ENCODE results near the gene GP1BB.
"Not testable (repeated sequence)": the region's sequence is repeated elsewhere in the genome, so short reads cannot be mapped to it uniquely, and the experiment has no call there.

Gene GP1BB

GRCh38 chr22:19694696-19695095, 28.6 kb upstream of the GP1BB start:
- TF ChIP-seq, protein P1, sequence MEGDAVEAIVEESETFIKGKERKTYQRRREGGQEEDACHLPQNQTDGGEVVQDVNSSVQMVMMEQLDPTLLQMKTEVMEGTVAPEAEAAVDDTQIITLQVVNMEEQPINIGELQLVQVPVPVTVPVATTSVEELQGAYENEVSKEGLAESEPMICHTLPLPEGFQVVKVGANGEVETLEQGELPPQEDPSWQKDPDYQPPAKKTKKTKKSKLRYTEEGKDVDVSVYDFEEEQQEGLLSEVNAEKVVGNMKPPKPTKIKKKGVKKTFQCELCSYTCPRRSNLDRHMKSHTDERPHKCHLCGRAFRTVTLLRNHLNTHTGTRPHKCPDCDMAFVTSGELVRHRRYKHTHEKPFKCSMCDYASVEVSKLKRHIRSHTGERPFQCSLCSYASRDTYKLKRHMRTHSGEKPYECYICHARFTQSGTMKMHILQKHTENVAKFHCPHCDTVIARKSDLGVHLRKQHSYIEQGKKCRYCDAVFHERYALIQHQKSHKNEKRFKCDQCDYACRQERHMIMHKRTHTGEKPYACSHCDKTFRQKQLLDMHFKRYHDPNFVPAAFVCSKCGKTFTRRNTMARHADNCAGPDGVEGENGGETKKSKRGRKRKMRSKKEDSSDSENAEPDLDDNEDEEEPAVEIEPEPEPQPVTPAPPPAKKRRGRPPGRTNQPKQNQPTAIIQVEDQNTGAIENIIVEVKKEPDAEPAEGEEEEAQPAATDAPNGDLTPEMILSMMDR (IDR thresholded peaks at IDR 0.05): no peak
- no peak for DNase-seq (ENCODE audit: low spot score)

GRCh38 chr22:19696504-19697276, 26.6 kb upstream of the GP1BB start:
- TF ChIP-seq, protein P1 (IDR thresholded peaks at IDR 0.05): no peak
- H3K4me3 ChIP-seq: no peak overlapping the region
- no peak for DNase-seq (ENCODE audit: low spot score)

More at GRCh38 chr22:19694696-19695095, 28.6 kb upstream of the GP1BB start:
- Histone ChIP-seq H3K27ac (no peak overlapping the region), H3K4me3 (no peak overlapping the region)

GRCh38 chr22:19697871-19698270, 25.5 kb upstream of the GP1BB start:
- not testable (repeated sequence) for DNase-seq (ENCODE audit: low spot score); H3K4me3 ChIP-seq; H3K27ac ChIP-seq

More at GRCh38 chr22:19696504-19697276, 26.6 kb upstream of the GP1BB start:
- no peak overlapping the region for H3K27ac ChIP-seq

- DNase-seq (ENCODE audit: low spot score): no peak
- H3K4me3 ChIP-seq: no peak overlapping the region
- TF ChIP-seq, protein P1 (IDR thresholded peaks at IDR 0.05): no peak
- no peak overlapping the region for H3K27ac ChIP-seq
Measured at GRCh38 chr22:19700790-19701419, 22.4 kb upstream of the GP1BB start.

DNA sequence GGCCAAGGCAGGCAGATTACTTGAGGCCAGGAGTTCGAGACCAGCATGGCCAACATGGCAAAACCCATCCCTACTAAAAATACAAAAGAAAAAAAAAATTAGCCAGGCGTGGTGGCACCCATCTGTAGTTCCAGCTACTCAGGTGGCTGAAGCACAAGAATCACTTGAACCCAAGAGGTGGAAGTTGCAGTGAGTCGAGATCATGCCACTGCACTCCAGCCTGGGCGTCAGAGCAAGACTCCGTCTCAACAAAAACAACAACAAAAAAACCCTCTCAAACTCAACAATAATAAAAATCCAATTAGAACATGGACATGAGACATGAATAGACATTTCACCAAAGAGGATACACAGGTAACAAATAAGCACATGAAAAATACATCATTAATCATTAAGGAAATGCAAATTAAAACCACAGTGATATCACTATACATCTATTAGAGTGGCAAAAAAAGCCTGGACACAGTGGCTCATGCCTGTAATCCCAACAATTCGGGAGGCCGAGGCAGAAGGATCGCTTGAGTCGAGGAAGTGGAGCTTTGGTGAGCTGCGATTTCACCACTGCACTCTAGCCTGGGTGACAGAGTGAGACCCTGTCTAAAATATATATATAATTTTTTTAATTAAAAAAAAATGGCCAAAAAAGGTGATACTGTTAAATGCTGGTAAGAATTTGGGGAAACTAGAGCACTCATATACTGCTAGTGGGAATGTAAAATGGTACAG, 21.8 kb upstream of the GP1BB start:
- no peak for DNase-seq (ENCODE audit: low spot score)
- H3K27ac ChIP-seq: no peak overlapping the region
- TF ChIP-seq, protein P1 (IDR thresholded peaks at IDR 0.05): no peak
- no peak overlapping the region for H3K4me3 ChIP-seq

GRCh38 chr22:19703869-19704268, 19.5 kb upstream of the GP1BB start:
- no peak overlapping the region for H3K4me3 ChIP-seq
- H3K27ac ChIP-seq: no peak overlapping the region
- TF ChIP-seq, protein P1 (IDR thresholded peaks at IDR 0.05): no peak
- DNase-seq (ENCODE audit: low spot score): no peak

- DNase-seq (ENCODE audit: low spot score): no peak
- TF ChIP-seq, protein P1 (IDR thresholded peaks at IDR 0.05): no peak
- no peak overlapping the region for H3K4me3 ChIP-seq
- no peak overlapping the region for H3K27ac ChIP-seq
Measured at GRCh38 chr22:19704355-19705015, 18.9 kb upstream of the GP1BB start.
